Suprapubic skin (tissue), 4 donors: ENCODE data around the gene OSM. TPM values are rescaled to one million over a fixed set of nuclear protein-coding genes. Genes with fewer than 3 reads are reported as not detected.

Experiments
- DNase-seq, 2 donors: peaks; one replicate each; pipeline ENCODE4 v3.0.0-alpha.2; 2019; ENCODE audit warnings: low spot score in 2 of 2
- H3K27ac ChIP-seq: fragments of 200-600 bp; sonication (generic); one replicate; pipeline ENCODE4 v1.5.1; 2019
- H3K27me3 ChIP-seq: fragments of 200-600 bp; sonication (generic); one replicate; pipeline ENCODE4 v1.5.1; 2019
- H3K36me3 ChIP-seq: fragments of 200-600 bp; sonication (generic); one replicate; pipeline ENCODE4 v1.5.1; 2019
- H3K4me1 ChIP-seq: fragments of 200-600 bp; sonication (generic); one replicate; pipeline ENCODE4 v1.5.1; 2019
- H3K4me3 ChIP-seq: fragments of 200-600 bp; sonication (generic); one replicate; pipeline ENCODE4 v1.5.1; 2019; ENCODE audit warnings: mild to moderate bottlenecking
- H3K9me3 ChIP-seq: fragments of 200-600 bp; sonication (generic); one replicate; pipeline ENCODE4 v1.5.1; 2019
- EP300 ChIP-seq: sonication (generic); formaldehyde crosslinking; IDR thresholded peaks from one replicate; pipeline ENCODE4 v1.6.1; 2017; ENCODE audit warnings: antibody characterized with exemption
- POLR2A ChIP-seq, 2 donors: fragments of 450-650 bp; IDR thresholded peaks; one replicate each; pipeline ENCODE4 v1.6.1; 2017; ENCODE audit warnings: antibody characterized with exemption in 2 of 2, mild to moderate bottlenecking in 2 of 2, moderate library complexity in 2 of 2
- POLR2AphosphoS5 ChIP-seq, 3 donors: sonication (generic); formaldehyde crosslinking; IDR thresholded peaks; one replicate each; pipeline ENCODE4 v1.6.1; 2017; ENCODE audit warnings: antibody characterized with exemption in 3 of 3
- WGBS: methylation state at CpG from one replicate; pipeline ENCODE4 v1.1.5; 2018; 5-methylcytosine and 5-hydroxymethylcytosine counted together
- total RNA-seq, 4 donors: library from RNA; depleted of rRNA; stranded (reverse); fragments of >200 nt; gene quantifications; one replicate each; pipeline ENCODE4 v1.1.0, GENCODE V29; 2016
- TF ChIP-seq, protein P1 (sequence below), 2 donors: fragments of 200-600 bp in 1 of 2; fragments of 450-650 bp in 1 of 2; sonication (generic) in 1 of 2; IDR thresholded peaks; one replicate each; pipeline ENCODE4 v1.5.1; 2016 to 2019; ENCODE audit warnings: antibody characterized with exemption in 2 of 2, mild to moderate bottlenecking in 1 of 2, moderate library complexity in 1 of 2

OSM gene
- total RNA-seq, 4 donors from 2014 or later: 0.34 TPM; not detected in 3

DNA sequence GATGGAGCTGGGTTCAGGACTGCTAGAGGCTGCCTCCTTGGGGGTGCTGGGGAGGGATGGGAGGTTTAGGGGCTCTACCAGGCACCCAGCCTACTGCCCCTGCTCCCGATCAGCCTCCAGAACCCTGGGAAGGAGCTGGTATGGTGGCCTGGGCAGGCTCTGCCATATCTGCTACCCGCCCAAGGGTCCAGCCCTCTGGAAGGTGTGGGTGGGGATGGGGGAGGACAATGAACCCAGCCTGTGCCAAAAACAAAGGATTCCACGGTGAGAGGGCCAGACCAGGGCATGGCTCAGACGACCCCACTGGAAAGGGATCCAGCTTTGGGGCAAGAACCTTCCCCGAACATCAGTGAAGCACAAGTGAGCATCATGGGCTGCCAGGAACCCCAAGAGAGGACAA is 19.7 kb upstream of the OSM start:
- 75% methylated on average over 3 of the region's 5 CpGs for WGBS
- H3K27me3 ChIP-seq: no peaks in the 10 kb centered on the region

DNA sequence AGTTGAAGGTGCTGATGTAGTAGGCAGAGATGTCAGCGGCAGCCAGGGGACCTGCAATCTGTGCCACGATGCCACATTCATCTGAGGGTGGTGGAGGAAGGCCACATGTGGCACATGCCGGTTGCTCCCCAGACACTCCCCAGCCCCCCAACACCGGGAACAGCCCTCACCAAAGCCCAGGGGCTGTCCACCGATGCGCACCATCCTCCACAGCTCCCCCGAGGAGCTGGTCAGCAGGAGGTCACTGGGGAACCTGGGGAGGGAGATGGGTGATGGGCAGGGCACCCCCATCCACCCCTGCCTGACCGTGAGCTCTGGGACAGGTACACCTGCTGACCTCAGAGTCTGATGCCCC is 19.2 kb upstream of the OSM start:
- TF ChIP-seq POLR2AphosphoS5 (IDR thresholded peaks at IDR 0.05) (no peak), EP300 (no peak), POLR2A (IDR thresholded peaks at IDR 0.05) (no peak)
- TF ChIP-seq, protein P1, sequence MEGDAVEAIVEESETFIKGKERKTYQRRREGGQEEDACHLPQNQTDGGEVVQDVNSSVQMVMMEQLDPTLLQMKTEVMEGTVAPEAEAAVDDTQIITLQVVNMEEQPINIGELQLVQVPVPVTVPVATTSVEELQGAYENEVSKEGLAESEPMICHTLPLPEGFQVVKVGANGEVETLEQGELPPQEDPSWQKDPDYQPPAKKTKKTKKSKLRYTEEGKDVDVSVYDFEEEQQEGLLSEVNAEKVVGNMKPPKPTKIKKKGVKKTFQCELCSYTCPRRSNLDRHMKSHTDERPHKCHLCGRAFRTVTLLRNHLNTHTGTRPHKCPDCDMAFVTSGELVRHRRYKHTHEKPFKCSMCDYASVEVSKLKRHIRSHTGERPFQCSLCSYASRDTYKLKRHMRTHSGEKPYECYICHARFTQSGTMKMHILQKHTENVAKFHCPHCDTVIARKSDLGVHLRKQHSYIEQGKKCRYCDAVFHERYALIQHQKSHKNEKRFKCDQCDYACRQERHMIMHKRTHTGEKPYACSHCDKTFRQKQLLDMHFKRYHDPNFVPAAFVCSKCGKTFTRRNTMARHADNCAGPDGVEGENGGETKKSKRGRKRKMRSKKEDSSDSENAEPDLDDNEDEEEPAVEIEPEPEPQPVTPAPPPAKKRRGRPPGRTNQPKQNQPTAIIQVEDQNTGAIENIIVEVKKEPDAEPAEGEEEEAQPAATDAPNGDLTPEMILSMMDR (IDR thresholded peaks at IDR 0.05): no peak
- H3K36me3 ChIP-seq: peaks cover 31% of the 10 kb centered on the region
- WGBS: 90% methylated on average over 6 of the region's 8 CpGs
- no peak for DNase-seq
- H3K27me3 ChIP-seq: no peaks in the 10 kb centered on the region
- no peak overlapping the region for H3K4me3 ChIP-seq
- no peaks in the 10 kb centered on the region for H3K9me3 ChIP-seq
- H3K4me1 ChIP-seq: peaks cover 29% of the 10 kb centered on the region
- no peak overlapping the region for H3K27ac ChIP-seq

More for the DNA sequence above, 19.7 kb upstream of the OSM start:
- H3K9me3 ChIP-seq: no peaks in the 10 kb centered on the region
- no peak overlapping the region for H3K4me3 ChIP-seq
- H3K4me1 ChIP-seq: peaks cover 34% of the 10 kb centered on the region
- TF ChIP-seq EP300 (no peak), POLR2AphosphoS5 (IDR thresholded peaks at IDR 0.05) (no peak)
- DNase-seq: no peak
- peaks cover 31% of the 10 kb centered on the region for H3K36me3 ChIP-seq
- H3K27ac ChIP-seq: no peak overlapping the region

DNA sequence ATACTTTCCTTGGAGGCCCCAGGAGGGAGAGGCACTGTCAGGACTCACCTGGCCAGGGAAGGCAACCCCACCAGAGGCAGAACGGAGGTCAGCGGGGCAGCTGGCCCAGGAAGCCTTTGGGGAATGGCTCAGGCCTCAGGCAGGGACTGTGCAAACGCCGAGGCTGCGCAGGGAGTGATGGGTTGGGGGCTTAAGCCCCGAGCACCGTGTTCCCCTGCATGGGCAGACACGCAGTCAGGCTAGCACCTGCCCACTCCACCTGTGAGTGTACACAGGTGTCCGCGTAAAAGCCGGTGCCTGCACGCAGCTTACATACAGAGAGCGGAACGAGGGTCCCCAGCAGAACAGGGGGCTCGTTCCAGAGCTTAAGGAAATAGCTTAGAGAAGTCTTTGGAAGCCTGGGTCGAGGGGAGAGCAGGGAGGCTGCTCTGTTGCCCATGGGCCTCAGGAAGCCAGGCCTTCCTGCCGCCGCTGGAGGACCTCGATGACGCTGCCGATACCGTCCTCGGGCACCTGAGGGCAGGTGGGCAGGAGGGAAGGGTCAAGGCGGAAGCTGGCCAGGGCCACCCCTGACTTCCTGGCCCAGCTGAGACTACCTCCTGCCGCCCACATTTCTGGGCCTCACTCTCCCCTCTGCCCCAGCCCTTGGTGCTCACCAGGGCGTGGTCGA is 18.7 kb upstream of the OSM start:
- Histone ChIP-seq H3K27ac (no peak overlapping the region), H3K4me1 (peaks cover 24% of the 10 kb centered on the region), H3K9me3 (no peaks in the 10 kb centered on the region), H3K27me3 (no peaks in the 10 kb centered on the region), H3K4me3 (no peak overlapping the region), H3K36me3 (peaks cover 31% of the 10 kb centered on the region)
- TF ChIP-seq EP300 (no peak), POLR2A (IDR thresholded peaks at IDR 0.05) (no peak), POLR2AphosphoS5 (IDR thresholded peaks at IDR 0.05) (no peak)
- TF ChIP-seq, protein P1 (IDR thresholded peaks at IDR 0.05): no peak
- no peak for DNase-seq
- 91% methylated on average over 23 of the region's 27 CpGs for WGBS

DNA sequence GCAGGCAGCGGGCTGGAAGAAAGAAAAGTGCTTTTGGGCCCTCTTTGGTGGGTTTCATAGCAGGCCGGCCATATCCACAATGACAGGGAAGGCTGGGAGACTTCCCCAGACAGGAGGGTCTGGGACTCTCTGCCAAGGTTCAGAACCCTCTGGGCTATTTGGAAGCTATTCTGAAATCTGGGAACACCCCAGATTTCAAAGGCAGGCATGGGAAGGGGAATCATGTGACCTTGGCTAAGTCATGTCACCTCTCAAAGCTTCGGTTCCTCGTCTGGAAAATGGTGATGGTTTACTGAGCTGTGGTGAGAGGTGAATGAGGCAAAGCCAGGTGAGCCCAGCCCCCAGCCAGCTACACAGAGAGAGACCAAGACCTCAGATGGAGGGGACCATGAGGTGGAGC is 18.0 kb upstream of the OSM start:
- no peak overlapping the region for H3K27ac ChIP-seq
- 76% methylated on average over 4 of the region's 4 CpGs for WGBS
- TF ChIP-seq, protein P1 (IDR thresholded peaks at IDR 0.05): no peak
- no peak for TF ChIP-seq POLR2AphosphoS5 (IDR thresholded peaks at IDR 0.05)
- no peak for TF ChIP-seq POLR2A (IDR thresholded peaks at IDR 0.05)
- TF ChIP-seq EP300: no peak
- no peaks in the 10 kb centered on the region for H3K9me3 ChIP-seq
- no peaks in the 10 kb centered on the region for H3K27me3 ChIP-seq
- H3K4me1 ChIP-seq: peaks cover 19% of the 10 kb centered on the region
- no peak for DNase-seq
- H3K36me3 ChIP-seq: peaks cover 31% of the 10 kb centered on the region
- no peak overlapping the region for H3K4me3 ChIP-seq

DNA sequence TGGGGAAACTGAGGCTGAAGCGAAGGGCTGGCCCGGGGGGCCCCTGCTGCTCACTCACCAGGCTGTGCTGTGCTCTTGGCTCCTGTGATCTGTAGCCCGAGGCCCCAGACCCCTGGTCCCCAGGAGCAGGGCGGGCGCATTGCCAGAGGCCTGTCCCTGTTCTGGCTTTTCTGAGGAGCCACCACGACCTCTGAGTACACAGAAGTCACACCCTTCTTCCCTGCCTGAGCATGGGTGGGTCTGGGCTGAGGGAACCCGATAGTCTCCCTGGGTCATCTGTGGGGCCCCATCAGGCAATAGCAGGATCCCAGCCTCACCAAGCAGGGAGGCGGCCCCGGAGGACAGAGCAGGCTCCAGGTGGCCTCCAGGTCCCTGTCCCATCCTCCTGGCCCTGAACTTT is 17.5 kb upstream of the OSM start:
- 69% methylated on average over 7 of the region's 9 CpGs for WGBS
- Histone ChIP-seq H3K4me3 (no peak overlapping the region), H3K27ac (no peak overlapping the region), H3K4me1 (peaks cover 24% of the 10 kb centered on the region), H3K27me3 (no peaks in the 10 kb centered on the region), H3K9me3 (no peaks in the 10 kb centered on the region), H3K36me3 (peaks cover 31% of the 10 kb centered on the region)
- no peak for DNase-seq
- TF ChIP-seq POLR2AphosphoS5 (IDR thresholded peaks at IDR 0.05) (no peak), POLR2A (IDR thresholded peaks at IDR 0.05) (no peak), EP300 (no peak)
- TF ChIP-seq, protein P1 (IDR thresholded peaks at IDR 0.05): no peak

DNA sequence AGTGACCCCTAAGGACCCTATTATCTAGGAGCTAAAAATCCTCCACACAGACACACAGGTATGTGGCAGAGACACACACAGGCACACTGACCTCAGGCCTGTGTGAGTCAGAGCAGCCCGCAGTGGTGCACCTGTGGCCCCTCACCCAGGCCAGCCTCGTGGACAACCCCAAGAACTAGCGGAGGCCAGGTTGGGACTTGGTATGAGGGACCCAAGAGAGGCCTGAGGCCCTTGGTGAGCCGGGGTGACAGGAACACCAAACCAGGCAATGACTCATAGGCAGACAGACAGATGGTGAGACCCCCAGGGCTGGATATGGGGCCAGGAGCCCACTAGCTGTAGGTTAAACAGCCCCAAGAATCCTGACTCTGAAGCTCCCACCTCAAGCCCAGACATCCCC is 16.7 kb upstream of the OSM start:
- no peak overlapping the region for H3K4me3 ChIP-seq
- peaks cover 31% of the 10 kb centered on the region for H3K36me3 ChIP-seq
- peaks cover 25% of the 10 kb centered on the region for H3K4me1 ChIP-seq
- no peaks in the 10 kb centered on the region for H3K27me3 ChIP-seq
- no peak overlapping the region for H3K27ac ChIP-seq
- WGBS: no CpG with 5 or more reads among the region's 4 CpGs
- TF ChIP-seq POLR2A (IDR thresholded peaks at IDR 0.05) (no peak), EP300 (no peak), POLR2AphosphoS5 (IDR thresholded peaks at IDR 0.05) (no peak)
- TF ChIP-seq, protein P1 (IDR thresholded peaks at IDR 0.05): no peak
- no peaks in the 10 kb centered on the region for H3K9me3 ChIP-seq
- DNase-seq: no peak
